GM18505 (cell line): Measurements from ENCODE around the gene SMIM1.
"Not testable (repeated sequence)": the region's sequence is repeated elsewhere in the genome, so short reads cannot be mapped to it uniquely, and the experiment has no call there.

ENCODE experiments used
- ATAC-seq: cut with Tn5 transposase; IDR thresholded peaks from one replicate; pipeline ENCODE4 v1.9.1; 2021; ENCODE audit not compliant: unreplicated experiment
- POLR2A ChIP-seq: IDR thresholded peaks from 4 replicates; pipeline ENCODE4 v1.6.1; 2011; ENCODE audit warnings: borderline replicate concordance; ENCODE audit not compliant: insufficient read depth, insufficient read length; ENCODE audit errors: extremely low read depth

Gene SMIM1

DNA sequence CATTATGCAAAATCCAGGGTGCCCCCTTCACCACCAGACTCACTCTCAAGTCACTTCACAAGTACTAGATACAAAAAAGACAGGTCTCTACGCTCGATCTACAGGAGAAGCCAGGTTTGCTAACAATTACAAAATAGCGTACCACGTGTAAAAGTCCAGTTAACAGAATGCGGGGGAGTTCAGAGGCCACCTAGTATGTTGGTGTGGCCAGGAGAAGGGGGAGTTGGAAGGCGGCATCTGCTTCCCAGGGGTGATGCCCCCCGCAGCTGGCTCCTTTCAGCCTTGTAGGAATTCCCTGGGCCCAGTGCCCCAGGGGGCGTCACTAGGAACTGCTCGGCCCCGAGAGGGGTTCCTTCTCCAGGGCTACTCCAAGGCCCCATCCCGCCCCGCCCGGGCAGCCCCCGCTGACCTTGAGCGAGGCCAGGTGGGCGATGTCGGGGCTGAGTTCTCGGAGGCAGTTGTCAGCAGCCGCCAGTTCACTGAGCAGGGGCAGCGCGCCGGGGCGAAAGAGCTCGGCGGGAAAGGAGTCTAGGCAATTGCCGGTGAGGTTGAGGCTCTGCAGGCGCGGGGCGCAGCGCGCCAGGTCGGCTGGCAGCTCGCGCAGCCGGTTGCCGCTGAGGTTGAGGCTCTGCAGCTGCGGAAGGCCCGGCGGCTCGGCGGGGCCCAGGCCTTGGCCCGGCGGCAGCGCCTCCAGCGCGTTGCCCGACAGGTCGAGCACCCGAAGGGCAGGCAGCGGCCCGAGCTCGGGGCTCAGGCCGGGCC, 23.1 kb downstream of the SMIM1 start:
- ATAC-seq, result no peak
- TF ChIP-seq POLR2A, result no peak

- ATAC-seq, result peak; percentile 96
- TF ChIP-seq POLR2A, result peak; percentile 84
These were observed 23.9 kb downstream of the SMIM1 start, which contains the start of gene LRRC47 for GRCh38 chr1:3796215-3797061. TSS of gene LRRC47 (minus strand) at chr1:3796498. CDS start at chr1:3796476, 22 bp downstream.

- no peak for TF ChIP-seq POLR2A
These were observed 27.6 kb downstream of the SMIM1 start for GRCh38 chr1:3799976-3800685.

GRCh38 chr1:3800795-3801194, 28.2 kb downstream of the SMIM1 start:
- ATAC-seq, result not testable (repeated sequence)

More at GRCh38 chr1:3799976-3800685, 27.6 kb downstream of the SMIM1 start:
- ATAC-seq, result no peak

DNA sequence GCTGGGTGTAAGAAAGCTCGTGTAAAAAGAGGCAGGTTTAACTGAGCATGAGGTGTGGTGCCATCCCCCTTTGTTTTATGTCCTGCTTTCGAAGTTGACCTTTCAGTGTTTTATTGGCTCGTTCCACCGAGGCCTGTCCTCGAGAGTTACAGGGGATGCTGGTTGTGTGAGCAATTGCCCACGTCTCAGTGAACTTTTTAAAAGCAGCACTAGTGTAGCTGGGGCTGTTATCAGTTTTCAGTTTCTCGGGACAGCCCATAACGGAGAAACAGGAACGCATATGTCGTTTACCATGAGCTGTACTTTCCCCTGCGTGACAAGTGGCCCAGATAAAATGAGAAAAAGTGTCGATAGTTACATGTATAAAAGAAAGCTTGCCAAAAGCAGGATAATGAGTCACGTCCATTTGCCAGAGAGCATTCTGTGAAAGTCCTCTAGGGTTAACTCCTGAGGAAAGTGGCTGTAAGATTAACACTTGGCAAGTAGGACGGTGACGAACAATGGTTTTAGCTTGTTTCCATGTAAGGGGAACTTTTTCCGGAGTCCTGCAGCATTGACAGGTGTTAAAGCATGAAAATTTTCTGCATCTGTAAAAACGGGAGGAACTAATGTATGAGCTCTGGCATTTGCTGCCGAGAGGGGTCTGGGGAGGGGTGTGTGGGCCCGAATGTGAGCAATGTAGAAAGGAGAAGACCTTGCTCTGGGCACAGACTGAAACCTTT, 31.5 kb downstream of the SMIM1 start:
- no peak for ATAC-seq
- TF ChIP-seq POLR2A, result no peak

DNA sequence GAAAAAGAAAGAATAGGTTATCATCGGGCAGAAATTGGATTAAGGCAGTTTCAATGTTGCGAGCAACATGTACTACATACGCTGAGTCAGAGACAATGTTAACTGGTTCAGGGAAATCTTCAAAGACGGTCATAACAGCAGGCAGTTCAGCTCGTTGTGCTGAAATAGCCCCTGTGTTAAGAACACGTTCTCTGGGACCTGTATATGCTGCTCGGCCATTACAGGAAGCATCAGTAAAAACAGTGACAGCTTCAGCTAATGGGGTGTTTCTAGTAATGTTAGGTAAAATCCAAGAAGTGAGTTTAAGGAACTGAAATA, 32.0 kb downstream of the SMIM1 start:
- ATAC-seq, result not testable (repeated sequence)

DNA sequence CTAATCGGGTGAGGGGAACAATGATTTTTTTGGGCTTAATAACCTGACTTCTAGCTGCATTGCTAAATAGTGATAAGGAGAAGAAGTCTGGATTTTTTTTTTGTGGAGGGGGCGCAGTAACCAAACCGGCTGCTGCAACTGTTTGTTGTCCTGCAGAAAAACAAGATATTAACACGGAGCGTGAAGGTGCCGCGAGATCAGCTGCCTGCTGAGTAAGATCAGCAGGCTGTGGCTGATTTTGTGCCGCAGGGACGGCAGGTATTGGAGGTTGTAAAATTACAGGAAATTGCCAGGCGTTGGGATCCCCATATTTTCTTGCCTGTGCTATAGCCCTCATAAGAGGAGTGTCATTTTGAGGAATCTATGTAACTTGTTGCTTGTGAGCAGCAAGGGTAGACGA, 32.5 kb downstream of the SMIM1 start:
- no peak for ATAC-seq
- TF ChIP-seq POLR2A, result no peak

DNA sequence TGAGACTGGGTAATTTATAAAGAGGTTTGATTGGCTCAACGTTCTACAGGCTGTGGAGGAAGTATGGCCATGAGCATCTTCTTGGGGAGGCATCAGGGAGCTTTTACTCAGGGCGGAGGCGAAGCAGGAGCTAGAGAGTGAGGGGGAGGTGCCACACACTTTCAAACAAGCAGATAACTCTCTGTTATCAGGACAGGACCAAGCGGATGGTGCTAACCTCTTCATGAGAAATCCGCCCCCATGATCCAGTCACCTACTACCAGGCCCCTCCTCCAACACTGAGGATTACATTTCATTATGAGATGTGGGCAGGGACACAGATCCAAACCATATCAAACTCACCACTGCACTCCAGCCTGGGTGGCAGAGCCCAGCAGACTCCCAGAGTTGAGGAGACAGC, 35.2 kb downstream of the SMIM1 start:
- ATAC-seq, result no peak
- no peak for TF ChIP-seq POLR2A

DNA sequence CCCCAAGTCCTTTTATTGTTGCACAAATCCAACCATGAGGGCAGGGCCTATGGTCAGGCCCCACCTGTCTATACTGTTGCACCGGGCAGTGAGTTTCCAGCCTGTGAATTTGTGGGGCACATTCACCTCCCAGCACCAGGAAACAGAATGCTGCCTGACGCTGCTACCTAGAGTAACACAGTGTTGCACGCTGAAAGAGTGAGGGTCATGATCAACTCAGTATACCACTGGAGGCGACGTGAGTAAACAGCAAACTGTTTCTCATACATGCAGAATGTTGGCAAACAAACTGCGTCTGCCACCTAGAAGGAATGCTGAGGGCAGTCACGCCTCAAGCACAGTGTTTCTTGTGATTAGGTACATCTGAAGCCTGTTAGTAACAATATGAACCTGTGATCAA, 37.1 kb downstream of the SMIM1 start:
- no peak for TF ChIP-seq POLR2A
- no peak for ATAC-seq

- not testable (repeated sequence) for ATAC-seq
These were observed 37.7 kb downstream of the SMIM1 start for GRCh38 chr1:3810149-3810761.

DNA sequence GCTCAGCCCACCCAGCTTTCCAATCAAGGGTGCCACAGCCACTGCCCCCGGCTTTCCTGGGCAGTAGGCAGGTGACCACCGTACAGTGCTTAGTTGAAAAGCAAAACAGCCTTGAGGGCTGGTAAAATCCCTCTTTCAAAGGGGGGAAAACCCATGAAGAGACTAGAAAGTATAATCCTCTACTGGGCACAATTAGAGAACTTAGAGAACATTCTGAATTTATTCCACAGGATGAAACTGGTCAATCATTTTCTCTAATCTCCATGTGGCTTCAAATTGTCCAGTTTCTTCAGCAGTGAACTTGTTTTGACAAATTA, 39.0 kb downstream of the SMIM1 start:
- no peak for ATAC-seq
- TF ChIP-seq POLR2A, result no peak

DNA sequence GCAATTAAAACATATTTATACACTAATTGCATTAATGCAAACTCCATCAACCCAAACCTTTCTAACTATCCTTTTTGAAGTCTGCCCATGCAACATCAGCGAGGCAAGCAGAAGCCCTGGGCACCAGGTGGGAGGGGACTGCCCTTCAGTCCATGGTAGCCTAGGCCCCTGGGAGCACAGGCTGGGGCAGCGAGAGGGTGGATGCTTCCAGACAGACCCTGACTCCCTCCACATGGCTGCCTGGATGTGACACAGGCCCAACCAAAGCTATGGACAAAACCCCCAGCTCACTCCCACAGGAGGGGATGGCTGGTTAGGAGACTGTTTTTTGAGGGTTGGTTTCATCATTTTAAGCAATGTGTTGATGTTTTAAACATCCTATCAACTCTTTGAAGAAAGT, 41.5 kb downstream of the SMIM1 start:
- no peak for TF ChIP-seq POLR2A

DNA sequence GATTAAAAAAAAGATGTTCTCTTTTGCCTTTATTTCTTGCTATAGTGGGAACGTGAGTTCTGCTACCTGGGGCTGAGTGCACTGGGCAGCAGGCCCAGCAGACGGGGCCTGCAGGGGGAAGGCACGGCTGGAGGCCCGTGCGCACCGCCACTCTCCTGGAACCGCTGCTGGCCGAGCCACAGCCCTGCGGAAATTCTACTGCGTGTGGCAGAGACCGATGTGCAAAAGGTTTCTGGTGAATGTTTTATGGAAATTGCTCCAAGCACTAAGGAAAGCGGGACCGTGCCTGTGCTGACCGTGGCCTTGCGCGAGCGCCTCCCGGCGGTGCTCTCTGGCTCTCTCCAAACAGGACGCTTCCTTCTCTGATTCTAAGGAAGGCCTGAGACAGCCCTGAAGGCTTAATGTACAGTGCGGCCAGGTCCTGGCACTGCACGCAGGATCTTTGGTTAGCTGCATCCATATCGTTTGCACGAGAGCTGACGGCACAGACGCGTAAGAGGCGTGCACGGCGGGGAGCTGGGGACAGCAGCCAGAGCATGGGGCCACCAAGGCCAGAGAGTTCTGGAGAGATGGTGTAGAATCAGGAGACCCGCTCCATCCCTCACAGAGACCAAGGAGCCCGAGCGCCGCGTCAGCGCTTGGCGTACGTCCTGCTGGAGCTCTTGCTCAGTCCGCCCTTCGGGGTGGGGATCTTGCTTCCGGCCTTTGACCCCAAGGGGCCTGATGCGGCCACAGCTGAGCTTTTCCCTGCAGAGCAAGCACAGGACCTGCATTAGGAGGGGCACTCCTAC, 42.4 kb downstream of the SMIM1 start:
- no peak for ATAC-seq

More for the DNA sequence above, 41.5 kb downstream of the SMIM1 start:
- no peak for ATAC-seq

More for the DNA sequence above, 42.4 kb downstream of the SMIM1 start:
- TF ChIP-seq POLR2A, result no peak
